ENCODE measurements around the gene PPP1R12C.

Gene PPP1R12C

DNA sequence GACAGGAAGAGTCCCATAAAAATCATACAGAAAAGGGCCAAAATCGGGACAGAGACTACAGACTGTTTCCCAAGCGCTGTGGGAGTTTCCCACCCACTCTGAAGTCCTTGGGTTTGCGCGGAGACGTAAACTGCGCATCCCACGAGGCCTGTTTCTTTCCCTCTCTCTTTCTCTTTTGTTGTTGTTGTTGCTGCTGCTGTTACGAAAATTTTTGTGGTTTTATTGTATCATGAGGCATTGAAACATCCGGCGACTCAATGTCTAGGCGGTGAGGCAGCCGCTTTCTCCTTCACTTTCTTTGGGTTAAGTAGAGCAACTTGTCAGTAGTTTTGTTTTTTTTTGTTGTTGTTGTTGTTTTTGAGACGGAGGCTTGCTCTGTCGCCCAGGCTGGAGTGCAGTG is 1.6 kb upstream of the PPP1R12C start:
- Histone ChIP-seq H3K4me1 (ENCODE audit: control insufficient read depth in 5 of 5, insufficient read depth in 5 of 5, low read length in 5 of 5) (peaks cover 5 to 42% (median 39%) of the 10 kb centered on the region in 5 donors), H3K9me3 (ENCODE audit: control insufficient read depth in 5 of 5, low read length in 5 of 5) (no peaks in the 10 kb centered on the region), H3K27ac (ENCODE audit: low read depth, low read length) (no peak overlapping the region), H3K27me3 (ENCODE audit: control insufficient read depth in 5 of 5, insufficient read depth in 4 of 5, low read length in 5 of 5) (no peaks in the 10 kb centered on the region), H3K9ac (ENCODE audit: low read length in 5 of 5) (peak overlapping the region in 1 of 5 donors; percentile 16), H3K4me3 (ENCODE audit: low read depth in 1 of 5, low read length in 5 of 5) (peak overlapping the region in 3 of 5 donors; percentile 67 to 86 (median 82)), H3K36me3 (ENCODE audit: control insufficient read depth in 5 of 5, insufficient read depth in 5 of 5, low read length in 5 of 5) (no peaks in the 10 kb centered on the region)

GRCh38 chr19:55118401-55118991 is 1.1 kb upstream of the PPP1R12C start:
- Histone ChIP-seq H3K4me3 (ENCODE audit: low read depth in 1 of 5, low read length in 5 of 5) (peak overlapping the region; percentile 67 to 86 (median 82)), H3K9me3 (ENCODE audit: control insufficient read depth in 5 of 5, low read length in 5 of 5) (no peaks in the 10 kb centered on the region), H3K27ac (ENCODE audit: low read depth, low read length) (peak overlapping the region; percentile 72), H3K36me3 (ENCODE audit: control insufficient read depth in 5 of 5, insufficient read depth in 5 of 5, low read length in 5 of 5) (no peaks in the 10 kb centered on the region), H3K27me3 (ENCODE audit: control insufficient read depth in 5 of 5, insufficient read depth in 4 of 5, low read length in 5 of 5) (no peaks in the 10 kb centered on the region), H3K9ac (ENCODE audit: low read length in 5 of 5) (peak overlapping the region in 4 of 5 donors; percentile 16 to 87 (median 66)), H3K4me1 (ENCODE audit: control insufficient read depth in 5 of 5, insufficient read depth in 5 of 5, low read length in 5 of 5) (peaks cover 7 to 46% (median 42%) of the 10 kb centered on the region in 5 donors)

GRCh38 chr19:55117663-55118391 is 390 bp upstream of the PPP1R12C start:
- H3K27ac ChIP-seq (ENCODE audit: low read depth, low read length) = peak overlapping the region; percentile 72
- peaks cover 0 to under 1% (median 0%) of the 10 kb centered on the region in 5 donors for H3K36me3 ChIP-seq (ENCODE audit: control insufficient read depth in 5 of 5, insufficient read depth in 5 of 5, low read length in 5 of 5)
- H3K9ac ChIP-seq (ENCODE audit: low read length in 5 of 5) = peak overlapping the region in 4 of 5 donors; percentile 61 to 87 (median 78)
- H3K4me1 ChIP-seq (ENCODE audit: control insufficient read depth in 5 of 5, insufficient read depth in 5 of 5, low read length in 5 of 5) = peaks cover 10 to 53% (median 49%) of the 10 kb centered on the region in 5 donors
- H3K9me3 ChIP-seq (ENCODE audit: control insufficient read depth in 5 of 5, low read length in 5 of 5) = no peaks in the 10 kb centered on the region
- H3K27me3 ChIP-seq (ENCODE audit: control insufficient read depth in 5 of 5, insufficient read depth in 4 of 5, low read length in 5 of 5) = no peaks in the 10 kb centered on the region
- peak overlapping the region; percentile 67 to 86 (median 82) for H3K4me3 ChIP-seq (ENCODE audit: low read depth in 1 of 5, low read length in 5 of 5)

- Histone ChIP-seq H3K4me3 (ENCODE audit: low read depth in 1 of 5, low read length in 5 of 5) (peak overlapping the region; percentile 86 to 95 (median 94)), H3K9me3 (ENCODE audit: control insufficient read depth in 5 of 5, low read length in 5 of 5) (no peaks in the 10 kb centered on the region), H3K9ac (ENCODE audit: low read length in 5 of 5) (peak overlapping the region; percentile 83 to 95 (median 88)), H3K27me3 (ENCODE audit: control insufficient read depth in 5 of 5, insufficient read depth in 4 of 5, low read length in 5 of 5) (no peaks in the 10 kb centered on the region), H3K4me1 (ENCODE audit: control insufficient read depth in 5 of 5, insufficient read depth in 5 of 5, low read length in 5 of 5) (peaks cover 10 to 64% (median 57%) of the 10 kb centered on the region in 5 donors), H3K27ac (ENCODE audit: low read depth, low read length) (peak overlapping the region; percentile 48), H3K36me3 (ENCODE audit: control insufficient read depth in 5 of 5, insufficient read depth in 5 of 5, low read length in 5 of 5) (peaks cover 0 to 13% (median 8%) of the 10 kb centered on the region in 5 donors)
Measured at GRCh38 chr19:55116232-55116858, 1.1 kb downstream of the PPP1R12C start.

GRCh38 chr19:55115446-55116065 is 1.9 kb downstream of the PPP1R12C start:
- Histone ChIP-seq H3K9ac (ENCODE audit: low read length in 5 of 5) (peak overlapping the region in 4 of 5 donors; percentile 41 to 95 (median 91)), H3K4me3 (ENCODE audit: low read depth in 1 of 5, low read length in 5 of 5) (peak overlapping the region; percentile 86 to 95 (median 94)), H3K4me1 (ENCODE audit: control insufficient read depth in 5 of 5, insufficient read depth in 5 of 5, low read length in 5 of 5) (peaks cover 10 to 65% (median 57%) of the 10 kb centered on the region in 5 donors), H3K9me3 (ENCODE audit: control insufficient read depth in 5 of 5, low read length in 5 of 5) (no peaks in the 10 kb centered on the region), H3K36me3 (ENCODE audit: control insufficient read depth in 5 of 5, insufficient read depth in 5 of 5, low read length in 5 of 5) (peaks cover 0 to 13% (median 8%) of the 10 kb centered on the region in 5 donors), H3K27ac (ENCODE audit: low read depth, low read length) (peak overlapping the region; percentile 35), H3K27me3 (ENCODE audit: control insufficient read depth in 5 of 5, insufficient read depth in 4 of 5, low read length in 5 of 5) (no peaks in the 10 kb centered on the region)

DNA sequence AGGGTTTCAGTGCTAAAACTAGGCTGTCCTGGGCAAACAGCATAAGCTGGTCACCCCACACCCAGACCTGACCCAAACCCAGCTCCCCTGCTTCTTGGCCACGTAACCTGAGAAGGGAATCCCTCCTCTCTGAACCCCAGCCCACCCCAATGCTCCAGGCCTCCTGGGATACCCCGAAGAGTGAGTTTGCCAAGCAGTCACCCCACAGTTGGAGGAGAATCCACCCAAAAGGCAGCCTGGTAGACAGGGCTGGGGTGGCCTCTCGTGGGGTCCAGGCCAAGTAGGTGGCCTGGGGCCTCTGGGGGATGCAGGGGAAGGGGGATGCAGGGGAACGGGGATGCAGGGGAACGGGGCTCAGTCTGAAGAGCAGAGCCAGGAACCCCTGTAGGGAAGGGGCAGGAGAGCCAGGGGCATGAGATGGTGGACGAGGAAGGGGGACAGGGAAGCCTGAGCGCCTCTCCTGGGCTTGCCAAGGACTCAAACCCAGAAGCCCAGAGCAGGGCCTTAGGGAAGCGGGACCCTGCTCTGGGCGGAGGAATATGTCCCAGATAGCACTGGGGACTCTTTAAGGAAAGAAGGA is 2.8 kb downstream of the PPP1R12C start:
- no peaks in the 10 kb centered on the region for H3K27me3 ChIP-seq (ENCODE audit: control insufficient read depth in 5 of 5, insufficient read depth in 4 of 5, low read length in 5 of 5)
- H3K9ac ChIP-seq (ENCODE audit: low read length in 5 of 5) = peak overlapping the region in 2 of 5 donors; percentile 20 to 38
- H3K9me3 ChIP-seq (ENCODE audit: control insufficient read depth in 5 of 5, low read length in 5 of 5) = no peaks in the 10 kb centered on the region
- H3K36me3 ChIP-seq (ENCODE audit: control insufficient read depth in 5 of 5, insufficient read depth in 5 of 5, low read length in 5 of 5) = peaks cover 0 to 21% (median 17%) of the 10 kb centered on the region in 5 donors
- peaks cover 10 to 65% (median 57%) of the 10 kb centered on the region in 5 donors for H3K4me1 ChIP-seq (ENCODE audit: control insufficient read depth in 5 of 5, insufficient read depth in 5 of 5, low read length in 5 of 5)
- no peak overlapping the region for H3K27ac ChIP-seq (ENCODE audit: low read depth, low read length)
- H3K4me3 ChIP-seq (ENCODE audit: low read depth in 1 of 5, low read length in 5 of 5) = no peak overlapping the region

- Histone ChIP-seq H3K4me1 (ENCODE audit: control insufficient read depth in 5 of 5, insufficient read depth in 5 of 5, low read length in 5 of 5) (peaks cover 10 to 61% (median 53%) of the 10 kb centered on the region in 5 donors), H3K4me3 (ENCODE audit: low read depth in 1 of 5, low read length in 5 of 5) (peak overlapping the region in 3 of 5 donors; percentile 4 to 23 (median 11)), H3K27ac (ENCODE audit: low read depth, low read length) (peak overlapping the region; percentile 46), H3K27me3 (ENCODE audit: control insufficient read depth in 5 of 5, insufficient read depth in 4 of 5, low read length in 5 of 5) (no peaks in the 10 kb centered on the region), H3K9ac (ENCODE audit: low read length in 5 of 5) (peak overlapping the region in 2 of 5 donors; percentile 64 to 71), H3K36me3 (ENCODE audit: control insufficient read depth in 5 of 5, insufficient read depth in 5 of 5, low read length in 5 of 5) (peaks cover 0 to 29% (median 26%) of the 10 kb centered on the region in 5 donors), H3K9me3 (ENCODE audit: control insufficient read depth in 5 of 5, low read length in 5 of 5) (no peaks in the 10 kb centered on the region)
Measured at GRCh38 chr19:55113570-55114039, 3.8 kb downstream of the PPP1R12C start.

DNA sequence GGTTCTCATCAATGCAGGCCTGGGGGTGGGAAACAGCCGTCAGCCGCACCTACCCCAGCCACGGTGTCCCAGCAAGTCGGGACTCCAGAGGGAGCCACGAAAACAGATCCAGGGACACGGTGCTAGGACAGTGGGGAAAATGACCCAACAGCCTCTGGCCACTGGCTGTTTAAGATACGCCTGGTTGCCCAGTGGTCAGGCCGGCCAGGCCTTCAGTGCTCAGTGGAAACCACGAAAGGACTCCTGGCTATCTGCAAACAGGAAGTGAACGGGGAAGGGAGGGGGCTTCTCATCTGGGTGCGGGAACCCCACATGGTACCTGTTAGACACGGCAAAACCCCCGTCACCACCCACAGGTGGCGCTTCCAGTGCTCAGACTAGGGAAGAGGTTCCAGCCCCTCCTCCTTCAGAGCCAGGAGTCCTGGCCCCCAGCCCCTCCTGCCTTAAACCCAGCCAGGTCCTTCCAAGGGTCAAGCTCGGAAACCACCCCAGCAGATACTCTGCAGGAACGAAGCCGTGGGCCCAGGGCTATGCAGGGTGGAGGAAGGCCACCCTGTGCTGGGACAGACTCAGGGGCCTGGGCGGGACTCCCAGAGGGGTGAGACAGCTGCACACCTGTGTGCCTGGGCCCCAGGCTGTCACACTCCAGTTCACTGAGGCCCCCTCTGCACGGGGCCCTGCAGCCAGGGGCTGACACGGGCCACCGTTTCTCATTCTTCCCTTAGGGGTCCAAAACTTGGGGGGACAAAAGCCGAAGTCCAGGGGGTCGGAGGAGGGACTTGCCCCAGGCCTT is 4.5 kb downstream of the PPP1R12C start:
- Histone ChIP-seq H3K9me3 (ENCODE audit: control insufficient read depth in 5 of 5, low read length in 5 of 5) (no peaks in the 10 kb centered on the region), H3K36me3 (ENCODE audit: control insufficient read depth in 5 of 5, insufficient read depth in 5 of 5, low read length in 5 of 5) (peaks cover 0 to 29% (median 26%) of the 10 kb centered on the region in 5 donors), H3K27ac (ENCODE audit: low read depth, low read length) (peak overlapping the region; percentile 46), H3K4me1 (ENCODE audit: control insufficient read depth in 5 of 5, insufficient read depth in 5 of 5, low read length in 5 of 5) (peaks cover 10 to 54% (median 47%) of the 10 kb centered on the region in 5 donors), H3K27me3 (ENCODE audit: control insufficient read depth in 5 of 5, insufficient read depth in 4 of 5, low read length in 5 of 5) (no peaks in the 10 kb centered on the region), H3K4me3 (ENCODE audit: low read depth in 1 of 5, low read length in 5 of 5) (peak overlapping the region in 4 of 5 donors; percentile 4 to 29 (median 17)), H3K9ac (ENCODE audit: low read length in 5 of 5) (peak overlapping the region in 2 of 5 donors; percentile 64 to 71)
